GM13977 (cell line): Measurements from ENCODE around the gene KCNN1.

Source experiments
- DNase-seq: peaks from one replicate; pipeline ENCODE4 v3.0.0; 2012; ENCODE audit warnings: low spot score
- CTCF ChIP-seq: IDR thresholded peaks from 2 replicates; pipeline ENCODE4 v1.5.1; 2012; ENCODE audit warnings: mild to moderate bottlenecking, control low read depth; ENCODE audit not compliant: insufficient read depth; ENCODE audit errors: extremely low read depth, missing control alignments
- in situ Hi-C: fragments of 300-500 bp; cut with MboI; formaldehyde crosslinking; loops from one replicate; pipeline ENCODE4 v1.12.0; 2022; ENCODE audit warnings: low sequenced_read_pairs, low pct_unique_long_range_greater_than_20kb, mixed read lengths, inconsistent platforms; ENCODE audit not compliant: unreplicated experiment

The KCNN1 gene

DNA sequence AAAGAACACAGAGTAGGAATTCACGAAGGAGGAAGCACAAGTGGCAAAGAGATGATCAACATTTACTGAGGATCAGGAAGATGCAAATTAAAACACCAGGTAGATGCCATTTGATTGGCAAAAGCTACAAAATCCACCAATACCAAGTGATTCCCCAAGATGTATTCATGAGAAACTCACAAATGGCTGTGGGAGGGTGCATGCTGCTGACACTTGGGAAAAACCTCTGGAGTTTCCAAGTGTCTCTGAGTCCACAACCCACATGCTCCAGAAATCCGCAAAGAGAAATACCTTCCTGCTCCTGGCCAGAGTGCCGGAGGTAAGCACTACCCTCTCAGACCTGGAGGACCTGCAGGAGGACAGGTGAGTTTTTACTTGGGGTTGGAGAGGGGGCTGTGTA lies 76.8 kb downstream of the KCNN1 start:
- no peak for TF ChIP-seq CTCF
- in situ Hi-C loops, result no loop called here
- DNase-seq, result no peak

DNA sequence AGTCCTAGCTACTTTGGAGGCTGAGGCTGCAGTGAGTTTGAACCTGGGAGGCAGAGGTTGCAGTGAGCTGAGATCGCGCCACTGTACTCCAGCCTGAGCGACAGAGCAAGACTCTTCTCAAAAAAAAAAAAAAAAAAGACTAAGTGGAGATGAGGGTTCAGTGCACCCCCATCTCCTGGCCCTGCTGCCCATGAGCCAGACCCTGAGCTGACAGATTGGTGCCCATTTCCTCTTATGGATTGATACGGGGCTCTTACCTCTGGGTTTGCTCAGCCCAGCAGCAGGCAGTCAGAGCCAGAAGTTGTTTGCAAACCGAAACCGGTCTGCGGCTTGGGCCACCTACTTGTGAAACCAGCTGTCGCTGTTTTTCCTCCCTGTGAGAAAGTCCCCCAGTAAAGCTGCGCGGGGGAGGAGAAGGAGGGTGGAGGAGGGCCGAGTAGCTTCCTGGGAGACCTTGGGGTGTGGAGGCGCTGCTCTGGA lies 78.0 kb downstream of the KCNN1 start:
- in situ Hi-C loops, result no loop called here
- DNase-seq, result peak; percentile 89
- no peak for TF ChIP-seq CTCF

- no peak for TF ChIP-seq CTCF
- no peak for DNase-seq
- in situ Hi-C loops, result no loop called here
Observed at GRCh38 chr19:18045307-18046050, 78.6 kb downstream of the KCNN1 start.

DNA sequence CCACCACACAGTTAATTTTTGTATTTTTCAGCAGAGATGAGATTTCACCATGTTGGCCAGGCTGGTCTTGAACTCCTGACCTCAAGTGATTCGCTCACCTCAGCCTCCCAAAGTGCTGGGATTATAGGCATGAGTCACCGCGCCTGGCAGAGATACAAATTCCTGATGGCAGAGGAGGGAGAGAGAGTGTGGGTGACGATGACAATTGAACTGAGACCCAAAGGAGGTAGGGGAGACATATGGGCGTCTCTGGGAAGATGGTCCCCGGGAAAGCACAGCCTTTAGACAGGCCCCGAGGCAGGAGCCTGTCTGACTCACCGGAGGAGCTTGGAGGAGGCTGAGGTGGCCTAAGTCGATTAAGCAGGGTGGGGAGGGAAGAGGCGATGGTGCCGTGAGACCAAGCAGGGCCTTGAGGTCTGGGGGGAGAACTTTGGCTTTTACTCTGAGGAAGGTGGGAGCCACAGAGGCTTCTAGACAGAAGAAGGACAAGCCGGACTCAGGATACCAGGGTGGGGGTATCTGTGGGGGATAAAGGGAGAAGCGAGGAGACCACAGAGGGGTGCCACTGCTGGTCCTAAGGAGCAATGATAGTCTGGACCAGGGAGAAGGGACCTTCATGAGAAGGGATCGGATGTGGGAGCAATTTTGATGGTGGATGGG lies 79.3 kb downstream of the KCNN1 start:
- no peak for TF ChIP-seq CTCF
- in situ Hi-C loops, result no loop called here
- no peak for DNase-seq

- in situ Hi-C loops, result no loop called here
Observed at GRCh38 chr19:18049385-18049784, 82.5 kb downstream of the KCNN1 start.

More at GRCh38 chr19:18049385-18049784, 82.5 kb downstream of the KCNN1 start:
- no peak for TF ChIP-seq CTCF
- DNase-seq, result no peak
